HFF-Myc (cell line): Measurements from ENCODE around the gene MLKL.

ENCODE experiments used
- DNase-seq: peaks from one replicate; pipeline ENCODE4 v3.0.0-alpha.2; 2011; ENCODE audit warnings: low read depth; ENCODE audit errors: extremely low read depth
- H3K4me3 ChIP-seq: replicated peaks from 2 replicates; pipeline ENCODE4 v1.5.1; 2011; ENCODE audit warnings: low read depth, mild to moderate bottlenecking, control low read depth, low read length
- TF ChIP-seq, protein P1 (sequence below): IDR thresholded peaks from 2 replicates; pipeline ENCODE4 v1.5.1; 2012; ENCODE audit warnings: mild to moderate bottlenecking, low read depth, low read length, control low read depth; ENCODE audit errors: missing control alignments

The MLKL gene

DNA sequence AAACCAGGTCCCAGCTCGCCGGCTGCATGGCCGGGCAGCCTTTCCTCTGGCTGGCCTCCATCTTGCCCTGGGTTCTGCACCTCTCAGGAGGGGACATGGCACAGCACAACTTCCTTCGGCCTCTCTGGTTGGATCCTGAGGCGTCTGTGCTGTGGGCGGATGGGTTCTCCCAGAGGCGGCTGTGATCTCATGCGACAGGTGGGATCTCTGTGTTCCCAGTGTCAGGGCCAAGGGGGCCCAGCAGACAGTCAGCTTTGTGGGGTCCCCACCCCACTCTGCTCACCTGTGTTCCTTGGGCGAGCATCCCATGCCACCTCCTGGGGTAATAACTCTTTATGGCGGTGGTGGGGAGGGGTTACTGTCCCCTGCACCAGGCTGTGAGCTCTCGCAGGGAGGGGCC is 38.2 kb upstream of the MLKL start:
- no peak overlapping the region for H3K4me3 ChIP-seq
- TF ChIP-seq, protein P1, sequence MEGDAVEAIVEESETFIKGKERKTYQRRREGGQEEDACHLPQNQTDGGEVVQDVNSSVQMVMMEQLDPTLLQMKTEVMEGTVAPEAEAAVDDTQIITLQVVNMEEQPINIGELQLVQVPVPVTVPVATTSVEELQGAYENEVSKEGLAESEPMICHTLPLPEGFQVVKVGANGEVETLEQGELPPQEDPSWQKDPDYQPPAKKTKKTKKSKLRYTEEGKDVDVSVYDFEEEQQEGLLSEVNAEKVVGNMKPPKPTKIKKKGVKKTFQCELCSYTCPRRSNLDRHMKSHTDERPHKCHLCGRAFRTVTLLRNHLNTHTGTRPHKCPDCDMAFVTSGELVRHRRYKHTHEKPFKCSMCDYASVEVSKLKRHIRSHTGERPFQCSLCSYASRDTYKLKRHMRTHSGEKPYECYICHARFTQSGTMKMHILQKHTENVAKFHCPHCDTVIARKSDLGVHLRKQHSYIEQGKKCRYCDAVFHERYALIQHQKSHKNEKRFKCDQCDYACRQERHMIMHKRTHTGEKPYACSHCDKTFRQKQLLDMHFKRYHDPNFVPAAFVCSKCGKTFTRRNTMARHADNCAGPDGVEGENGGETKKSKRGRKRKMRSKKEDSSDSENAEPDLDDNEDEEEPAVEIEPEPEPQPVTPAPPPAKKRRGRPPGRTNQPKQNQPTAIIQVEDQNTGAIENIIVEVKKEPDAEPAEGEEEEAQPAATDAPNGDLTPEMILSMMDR = no peak
- no peak for DNase-seq

DNA sequence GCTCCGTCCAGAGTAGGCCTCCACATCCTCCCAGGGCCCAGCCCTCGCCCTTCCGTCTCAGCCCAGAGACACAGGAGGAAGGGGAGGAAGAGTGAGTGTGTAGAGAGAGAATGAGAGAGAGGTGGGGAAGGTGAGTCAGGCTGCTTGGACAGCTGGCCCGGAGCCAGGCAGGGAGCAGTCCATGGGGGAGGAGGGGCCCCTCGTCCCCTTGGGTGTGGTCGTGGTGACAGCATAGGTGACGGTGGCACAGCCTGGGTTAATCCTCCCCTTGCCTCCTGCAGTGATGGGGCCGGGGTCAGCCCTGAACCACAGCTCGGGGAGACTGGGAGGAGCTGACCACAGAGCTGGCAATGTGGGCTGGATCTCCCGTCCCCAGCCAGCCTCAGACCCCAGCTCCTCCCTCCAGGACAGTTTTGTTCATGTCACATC is 37.5 kb upstream of the MLKL start:
- no peak overlapping the region for H3K4me3 ChIP-seq
- TF ChIP-seq, protein P1 = no peak
- DNase-seq = no peak

DNA sequence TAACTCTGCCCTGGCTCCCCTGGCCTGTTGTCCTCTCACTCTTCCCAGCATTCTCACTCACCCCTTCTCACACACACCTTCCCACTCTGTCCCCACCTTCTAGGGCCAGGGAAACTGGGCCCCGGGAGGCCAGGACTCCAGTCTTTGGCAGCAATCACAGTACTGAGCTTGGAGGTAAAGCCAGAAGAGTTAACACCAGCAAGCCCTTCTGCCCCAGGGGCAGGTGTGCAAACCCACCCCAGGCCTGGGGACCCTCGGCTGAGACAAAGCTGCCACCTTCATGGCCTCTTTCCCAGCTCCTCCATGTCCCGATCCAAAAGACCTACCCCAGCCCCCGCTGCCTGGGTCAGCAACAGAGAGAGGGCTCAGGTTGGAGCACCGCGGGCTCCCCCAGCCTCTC is 36.9 kb upstream of the MLKL start:
- H3K4me3 ChIP-seq = no peak overlapping the region
- no peak for DNase-seq
- TF ChIP-seq, protein P1 = no peak

DNA sequence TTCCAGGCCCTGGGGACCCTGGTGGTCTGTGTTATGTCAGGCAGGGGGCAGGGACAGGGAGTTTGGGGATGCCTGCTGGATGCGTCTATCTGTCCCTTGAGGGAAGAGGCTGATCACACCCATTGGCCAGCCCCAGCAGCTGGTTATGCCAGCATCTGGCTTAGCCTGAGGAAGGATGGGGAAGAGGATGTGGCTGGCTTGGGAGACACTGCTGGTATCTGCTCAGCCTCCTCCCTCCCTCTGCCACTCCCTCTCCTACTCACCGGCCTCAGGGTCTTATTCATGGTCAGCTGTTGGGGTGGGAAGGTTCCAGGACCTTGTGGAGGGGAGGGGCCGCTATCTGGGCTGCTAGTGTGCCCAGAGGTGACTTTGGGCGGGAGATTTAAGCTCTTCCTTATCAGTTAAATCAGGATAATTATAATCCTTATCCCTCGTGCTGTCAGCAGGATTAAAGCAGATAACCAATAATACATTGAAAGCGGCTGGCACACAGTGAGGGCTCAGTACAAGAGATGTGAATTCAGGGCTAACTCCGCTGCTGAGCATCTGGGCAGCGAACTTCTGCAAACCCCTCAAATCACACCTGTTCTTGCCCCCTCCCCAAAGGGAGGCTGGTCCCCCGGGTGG is 36.0 kb upstream of the MLKL start:
- TF ChIP-seq, protein P1 = no peak
- DNase-seq = no peak
- no peak overlapping the region for H3K4me3 ChIP-seq

DNA sequence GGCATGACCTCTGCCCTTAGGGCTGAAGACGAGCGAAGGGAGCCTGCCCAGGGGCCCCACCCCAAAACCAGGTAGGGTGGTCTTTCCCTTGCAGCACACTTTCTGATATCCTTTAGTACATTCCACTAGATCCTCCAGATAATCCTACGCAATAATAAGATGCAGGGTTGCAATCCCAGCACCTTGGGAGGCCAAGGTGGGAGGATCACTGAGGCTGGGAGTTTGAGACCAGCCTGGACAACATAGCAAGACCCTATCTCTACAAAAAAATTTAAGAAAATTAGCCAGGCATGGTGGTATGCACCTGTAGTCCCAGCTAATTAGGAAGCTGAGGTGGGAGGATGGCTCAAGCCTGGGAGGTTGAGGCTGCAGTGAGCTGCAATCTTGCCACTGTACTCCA is 34.9 kb upstream of the MLKL start:
- no peak for DNase-seq
- TF ChIP-seq, protein P1 = no peak
- no peak overlapping the region for H3K4me3 ChIP-seq

DNA sequence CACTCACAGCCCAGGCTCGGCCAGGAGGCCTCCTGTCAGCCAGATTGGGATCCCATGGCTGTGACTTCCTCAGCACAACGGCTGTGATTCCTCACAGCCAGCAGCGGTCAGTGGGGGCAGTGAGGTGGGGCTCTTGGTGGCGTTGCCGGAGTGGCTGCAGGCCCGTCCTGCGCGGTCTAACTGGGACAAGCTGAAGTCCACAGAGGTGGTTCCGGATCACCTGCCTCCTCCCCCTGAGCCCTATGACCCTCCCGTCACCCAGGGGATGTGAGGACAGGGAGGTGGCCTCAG is 34.4 kb upstream of the MLKL start:
- no peak for DNase-seq
- TF ChIP-seq, protein P1 = no peak

DNA sequence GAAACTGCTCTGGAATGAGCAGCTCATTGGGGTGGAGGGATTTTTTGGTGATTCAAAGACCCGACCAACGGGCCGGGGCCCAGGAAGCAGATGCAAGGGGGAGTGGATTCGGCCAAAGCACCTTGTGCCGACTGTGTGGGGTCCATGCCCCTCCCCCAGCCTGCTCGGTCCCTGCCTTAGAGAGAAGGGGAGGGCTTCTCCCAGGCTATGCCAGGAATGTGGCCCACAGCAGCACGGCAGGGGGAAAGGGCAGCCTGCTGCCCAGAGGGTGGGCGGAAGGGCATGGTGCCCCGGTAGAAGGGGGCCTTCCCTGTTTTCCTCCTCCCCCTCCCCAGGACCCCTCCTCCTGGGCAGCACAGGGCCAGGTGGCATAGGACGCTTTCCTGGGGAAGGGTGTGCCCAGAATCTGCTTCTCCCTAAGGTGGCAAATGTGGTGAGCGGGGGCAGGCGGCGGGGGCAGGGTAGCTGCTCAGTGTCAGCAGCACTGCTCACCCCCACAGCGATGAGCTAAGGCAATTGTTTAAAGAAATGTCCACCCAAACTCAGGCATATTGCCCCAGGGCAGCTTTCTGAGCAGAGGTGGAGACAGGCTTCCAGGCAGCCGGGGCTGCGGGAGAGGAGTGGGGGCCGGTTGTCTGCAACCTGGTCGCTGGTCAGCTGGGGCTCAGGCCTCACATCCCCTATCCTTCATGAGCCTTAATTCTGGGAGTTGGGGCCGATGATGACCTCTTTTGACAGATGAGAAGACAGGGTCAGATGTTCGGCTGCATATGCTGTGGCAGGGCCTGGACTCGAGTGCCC is 33.9 kb upstream of the MLKL start:
- no peak for DNase-seq
- TF ChIP-seq, protein P1 = no peak
- H3K4me3 ChIP-seq = no peak overlapping the region

More for the DNA sequence above, 34.4 kb upstream of the MLKL start:
- H3K4me3 ChIP-seq = no peak overlapping the region
